ENCODE measurements around the gene PAK5.

Gene PAK5

GRCh38 chr20:9509246-9509645 lies 329.6 kb downstream of the PAK5 start:
- no peak for TF ChIP-seq CTCF (IDR thresholded peaks at IDR 0.05)

- no peak for TF ChIP-seq CTCF (IDR thresholded peaks at IDR 0.05)
Observed at GRCh38 chr20:9508696-9509178, 330.1 kb downstream of the PAK5 start.

GRCh38 chr20:9508240-9508661 lies 330.6 kb downstream of the PAK5 start:
- TF ChIP-seq CTCF (IDR thresholded peaks at IDR 0.05): no peak

- TF ChIP-seq CTCF (IDR thresholded peaks at IDR 0.05): no peak
Observed at GRCh38 chr20:9507544-9508239, 331.2 kb downstream of the PAK5 start.

- no peak for TF ChIP-seq CTCF (IDR thresholded peaks at IDR 0.05)
Observed at GRCh38 chr20:9506964-9507369, 331.9 kb downstream of the PAK5 start.

GRCh38 chr20:9506280-9506821 lies 332.5 kb downstream of the PAK5 start:
- TF ChIP-seq CTCF (IDR thresholded peaks at IDR 0.05): no peak

- TF ChIP-seq CTCF (IDR thresholded peaks at IDR 0.05): no peak
Observed at GRCh38 chr20:9503526-9504245, 335.2 kb downstream of the PAK5 start.

Data from LNCAP (cell line).